HG02970 (cell line): Measurements from ENCODE around the gene FRA10AC1.

Experiments
- ATAC-seq: cut with Tn5 transposase; IDR thresholded peaks from one replicate; pipeline ENCODE4 v1.9.1; 2021; ENCODE audit warnings: mild to moderate bottlenecking, moderate library complexity, moderate number of reproducible peaks; ENCODE audit not compliant: unreplicated experiment, low FRiP score

Gene FRA10AC1

DNA sequence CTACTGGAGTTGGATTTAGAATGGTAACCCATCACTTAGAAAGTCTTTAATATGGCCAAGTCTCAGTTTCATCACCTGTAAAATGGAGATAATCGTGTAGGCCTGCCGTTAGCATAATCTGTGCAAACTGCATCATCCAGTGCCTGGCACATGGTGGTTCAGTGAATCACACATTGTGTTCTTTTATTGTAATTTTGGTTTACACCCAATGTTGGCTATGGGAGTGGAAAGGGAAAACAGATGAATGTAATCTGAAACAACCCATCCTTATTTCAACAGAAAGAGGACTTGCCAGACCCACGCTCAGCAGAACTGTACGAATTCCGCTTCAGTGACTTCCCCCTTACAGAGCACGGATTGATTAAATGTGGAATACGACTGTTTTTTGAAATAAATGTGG, 62.6 kb downstream of the FRA10AC1 start:
- no peak for ATAC-seq

DNA sequence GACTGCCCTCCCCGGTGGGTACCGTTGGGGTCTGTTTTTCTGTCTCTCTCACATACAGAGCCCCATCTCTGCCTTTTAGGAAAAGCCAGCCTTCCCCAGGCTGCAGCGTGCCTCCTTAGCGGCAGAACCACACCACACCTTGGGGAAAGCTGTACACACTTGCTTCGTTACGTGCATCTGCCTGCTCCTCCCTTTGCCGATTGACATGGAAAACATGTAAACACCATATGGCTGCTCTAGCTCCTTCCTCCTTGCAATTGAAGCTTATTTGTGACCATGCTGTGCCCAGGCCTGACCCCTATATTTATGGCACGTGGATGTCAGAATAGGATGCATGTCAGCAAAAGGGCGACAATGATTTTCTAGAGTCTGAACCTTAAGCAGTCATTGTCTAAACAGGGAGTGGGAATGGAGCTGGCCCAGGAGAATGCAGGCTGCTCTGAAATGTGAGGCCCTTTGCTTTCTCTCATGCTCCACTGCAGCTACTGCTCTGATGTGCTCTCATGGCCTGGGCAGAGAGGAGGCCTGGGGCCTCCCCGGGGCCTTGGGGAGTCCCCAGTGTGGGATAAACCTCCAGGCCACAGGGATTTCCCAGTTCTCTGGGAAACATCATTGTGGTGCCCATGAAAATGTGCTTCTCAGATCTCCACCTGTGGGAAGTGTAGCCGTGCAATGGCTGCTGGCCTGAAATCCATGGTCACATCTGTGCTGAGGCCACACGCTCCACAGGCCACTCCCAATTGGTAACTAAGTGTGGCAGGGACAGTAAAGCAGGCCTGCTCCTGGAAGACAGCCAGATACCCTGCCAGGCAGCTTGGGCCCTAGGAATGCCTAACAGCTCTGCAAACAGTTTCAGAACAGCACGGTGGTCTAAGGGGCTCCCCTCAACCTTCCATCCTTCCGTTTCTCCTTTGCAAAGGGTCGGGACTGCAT, 71.5 kb downstream of the FRA10AC1 start:
- no peak for ATAC-seq

DNA sequence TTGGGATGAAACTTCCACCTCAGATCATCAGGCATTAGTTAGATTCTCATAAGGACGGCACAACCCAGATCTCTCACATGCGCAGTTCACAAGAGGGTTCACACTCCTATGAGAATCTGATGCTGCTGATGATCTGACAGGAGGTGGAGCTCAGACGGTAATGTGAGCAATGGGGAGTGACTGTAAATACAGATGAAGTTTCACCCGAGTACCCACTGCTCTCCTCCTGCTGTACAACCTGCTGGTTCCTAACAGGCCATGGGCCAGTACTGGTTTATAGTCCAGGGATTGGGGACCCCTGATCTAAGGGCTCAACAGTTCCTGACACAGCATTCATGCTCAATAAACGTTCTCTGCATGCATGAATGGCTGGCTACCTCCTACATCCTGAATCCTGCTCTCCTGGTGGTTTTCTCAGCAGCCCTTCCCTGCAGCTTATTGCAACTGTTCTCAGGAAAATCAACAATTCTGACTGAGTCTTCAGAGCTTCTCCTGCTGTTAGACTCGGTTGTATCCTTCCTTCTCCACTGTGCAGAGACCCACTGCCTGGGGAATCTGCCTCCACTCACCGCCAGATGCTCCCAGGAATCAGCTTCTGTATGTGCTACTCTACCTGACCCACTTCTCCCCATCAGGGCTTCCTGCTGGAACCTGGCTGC, 72.6 kb downstream of the FRA10AC1 start:
- no peak for ATAC-seq

DNA sequence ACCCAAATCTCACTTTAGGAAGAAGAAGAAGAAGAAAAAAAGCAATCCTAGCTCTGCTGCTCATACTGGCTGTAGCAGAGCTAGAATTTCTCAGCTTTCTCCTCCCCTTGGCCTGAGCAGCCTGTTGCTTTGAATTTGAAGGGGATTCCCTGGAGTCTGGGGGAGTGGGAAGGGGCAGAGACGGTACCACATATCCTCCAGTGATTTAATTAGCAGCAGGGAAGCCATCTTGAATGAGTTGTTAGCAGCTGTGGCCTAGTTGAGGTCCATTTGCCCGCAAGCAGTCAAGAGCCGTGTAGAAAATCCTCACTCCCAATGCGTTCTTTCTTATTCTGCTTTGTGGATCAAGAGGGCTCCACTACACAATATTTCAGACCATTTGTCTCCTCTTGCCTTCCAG, 73.5 kb downstream of the FRA10AC1 start:
- no peak for ATAC-seq

DNA sequence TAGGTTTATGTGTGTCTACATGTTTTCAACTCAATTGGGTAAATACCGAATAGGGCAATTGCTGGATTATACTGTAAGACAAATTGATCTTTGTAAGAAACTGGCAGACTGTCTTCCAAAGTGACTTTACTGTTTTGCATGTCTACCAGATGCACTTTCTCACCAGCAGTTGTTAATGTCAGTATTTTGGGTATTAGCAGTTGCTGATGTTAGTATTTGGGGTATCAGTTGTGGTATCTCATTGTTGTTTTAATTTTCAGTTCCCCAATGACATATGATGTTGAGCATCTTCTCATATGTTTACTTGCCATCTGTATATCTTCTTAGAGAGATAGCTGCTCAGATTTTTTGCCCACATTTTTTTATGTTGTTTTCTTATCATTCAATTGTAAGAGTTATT, 79.5 kb downstream of the FRA10AC1 start:
- ATAC-seq: no peak

DNA sequence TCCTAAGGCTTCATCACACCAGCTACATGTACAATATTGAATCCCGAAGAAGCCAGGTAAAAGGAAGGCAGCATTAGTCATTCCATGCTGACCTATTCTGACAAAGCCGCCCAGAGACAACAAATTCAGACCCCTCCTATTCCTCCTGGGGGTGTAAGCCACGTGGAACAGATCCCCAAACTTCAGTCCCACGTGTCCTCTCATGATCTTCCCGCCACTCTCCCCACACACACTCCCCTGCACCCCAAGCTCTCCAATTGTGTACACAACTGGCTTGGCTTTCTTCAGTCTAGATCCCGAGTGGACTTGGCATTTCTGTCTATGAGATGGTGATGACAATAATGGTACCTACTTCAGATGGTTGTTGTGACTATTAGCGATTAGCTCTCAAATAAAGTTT, 81.5 kb downstream of the FRA10AC1 start:
- ATAC-seq: no peak
